Measurements from ENCODE around the gene RAP1A.

RAP1A gene

GRCh38 chr1:111633736-111634247 is 14.2 kb downstream of the RAP1A start:
- in situ Hi-C loops (cut with MboI; ENCODE audit: low sequenced_read_pairs, unreplicated experiment) = no loop called here
- TF ChIP-seq CTCF (IDR thresholded peaks at IDR 0.05; ENCODE audit: borderline replicate concordance, control extremely low read depth, extremely low read depth, insufficient read depth, missing control alignments) = no peak
- no peak for DNase-seq (ENCODE audit: low spot score)

- TF ChIP-seq CTCF (IDR thresholded peaks at IDR 0.05; ENCODE audit: borderline replicate concordance, control extremely low read depth, extremely low read depth, insufficient read depth, missing control alignments) = no peak
- no peak for DNase-seq (ENCODE audit: low spot score)
Observed at GRCh38 chr1:111635324-111636009, 15.9 kb downstream of the RAP1A start.

GRCh38 chr1:111638320-111638719 is 18.7 kb downstream of the RAP1A start:
- TF ChIP-seq CTCF (IDR thresholded peaks at IDR 0.05; ENCODE audit: borderline replicate concordance, control extremely low read depth, extremely low read depth, insufficient read depth, missing control alignments) = no peak
- in situ Hi-C loops (cut with MboI; ENCODE audit: low sequenced_read_pairs, unreplicated experiment) = no loop called here
- no peak for DNase-seq (ENCODE audit: low spot score)

More at GRCh38 chr1:111635324-111636009, 15.9 kb downstream of the RAP1A start:
- in situ Hi-C loops (cut with MboI; ENCODE audit: low sequenced_read_pairs, unreplicated experiment) = no loop called here

- in situ Hi-C loops (cut with MboI; ENCODE audit: low sequenced_read_pairs, unreplicated experiment) = loop anchor here (10.0 kb wide), 1 partner anchor 125 kb away; no protein-coding TSS in a partner anchor
- DNase-seq (ENCODE audit: low spot score) = no peak
- no peak for TF ChIP-seq CTCF (IDR thresholded peaks at IDR 0.05; ENCODE audit: borderline replicate concordance, control extremely low read depth, extremely low read depth, insufficient read depth, missing control alignments)
Observed at GRCh38 chr1:111639602-111640198, 20.1 kb downstream of the RAP1A start.

GRCh38 chr1:111643097-111643496 is 23.5 kb downstream of the RAP1A start:
- in situ Hi-C loops (cut with MboI; ENCODE audit: low sequenced_read_pairs, unreplicated experiment) = loop anchor here (10.0 kb wide), 1 partner anchor 128 kb away; no protein-coding TSS in a partner anchor
- no peak for DNase-seq (ENCODE audit: low spot score)

GRCh38 chr1:111643696-111644095 is 24.1 kb downstream of the RAP1A start:
- in situ Hi-C loops (cut with MboI; ENCODE audit: low sequenced_read_pairs, unreplicated experiment) = loop anchor here (10.0 kb wide), 1 partner anchor 129 kb away; no protein-coding TSS in a partner anchor
- DNase-seq (ENCODE audit: low spot score) = no peak
- no peak for TF ChIP-seq CTCF (IDR thresholded peaks at IDR 0.05; ENCODE audit: borderline replicate concordance, control extremely low read depth, extremely low read depth, insufficient read depth, missing control alignments)

More at GRCh38 chr1:111643097-111643496, 23.5 kb downstream of the RAP1A start:
- no peak for TF ChIP-seq CTCF (IDR thresholded peaks at IDR 0.05; ENCODE audit: borderline replicate concordance, control extremely low read depth, extremely low read depth, insufficient read depth, missing control alignments)

All from GM13976 (cell line).